GM12878 (cell line): ENCODE results near the gene ME1. TPM values are rescaled to one million over a fixed set of nuclear protein-coding genes. Genes with fewer than 3 reads are reported as not detected.
A peak's percentile ranks its signal among the peaks of the same experiment; 100 is the strongest.

Source experiments
- BACH1 ChIP-seq: fragments of 450-650 bp; IDR thresholded peaks from 2 replicates; pipeline ENCODE4 v1.6.1; 2017; ENCODE audit warnings: mild to moderate bottlenecking, borderline replicate concordance
- BCL11A ChIP-seq: IDR thresholded peaks from 2 replicates; pipeline ENCODE4 v1.6.1; 2011; ENCODE audit warnings: low read depth, low read length
- BCL3 ChIP-seq: IDR thresholded peaks from 2 replicates; pipeline ENCODE4 v1.6.1; 2011; ENCODE audit warnings: borderline replicate concordance, low read depth, mild to moderate bottlenecking, moderate library complexity, low read length; ENCODE audit not compliant: insufficient read depth, poor library complexity, severe bottlenecking
- BRCA1 ChIP-seq: IDR thresholded peaks from 2 replicates; pipeline ENCODE4 v1.6.1; 2011; ENCODE audit warnings: low read depth, low read length, improper control_type of control experiment
- DPF2 ChIP-seq: fragments of 450-650 bp; IDR thresholded peaks from 2 replicates; pipeline ENCODE4 v1.6.1; 2017; ENCODE audit warnings: mild to moderate bottlenecking
- ESRRA ChIP-seq: IDR thresholded peaks from 2 replicates; pipeline ENCODE4 v1.6.1; 2012; ENCODE audit warnings: mild to moderate bottlenecking, low read length, improper control_type of control experiment
- HDAC2 ChIP-seq: fragments of 200-600 bp; sonication (generic); IDR thresholded peaks from 2 replicates; pipeline ENCODE4 v1.6.1; 2017
- IKZF1 ChIP-seq: fragments of 450-650 bp; conservative IDR thresholded peaks from 2 replicates; pipeline ENCODE4 v1.6.1; 2017; ENCODE audit warnings: antibody characterized with exemption, mild to moderate bottlenecking
- IKZF2 ChIP-seq, 2 experiments: fragments of 450-650 bp; IDR thresholded peaks; 2 replicates each; pipeline ENCODE4 v1.6.1; 2017; ENCODE audit warnings: mild to moderate bottlenecking in 2 of 2, moderate library complexity in 2 of 2
- NFIC ChIP-seq: IDR thresholded peaks from 2 replicates; pipeline ENCODE4 v1.6.1; 2012; ENCODE audit warnings: low read depth, mild to moderate bottlenecking, inconsistent platforms, low read length, moderate library complexity
- NFYA ChIP-seq: IDR thresholded peaks from 2 replicates; pipeline ENCODE4 v1.6.1; 2011; ENCODE audit warnings: low read depth, mild to moderate bottlenecking, low read length, improper control_type of control experiment, borderline replicate concordance
- NR2C1 ChIP-seq: fragments of 450-650 bp; IDR thresholded peaks from 2 replicates; pipeline ENCODE4 v1.6.1; 2017; ENCODE audit warnings: antibody characterized with exemption, mild to moderate bottlenecking, moderate library complexity
- NRF1 ChIP-seq: conservative IDR thresholded peaks from 2 replicates; pipeline ENCODE4 v1.6.1; 2011; ENCODE audit warnings: mild to moderate bottlenecking, low read depth, low read length, improper control_type of control experiment
- PML ChIP-seq: IDR thresholded peaks from 2 replicates; pipeline ENCODE4 v1.6.1; 2012; ENCODE audit warnings: low read length, inconsistent platforms
- POLR2A ChIP-seq: IDR thresholded peaks from 2 replicates; pipeline ENCODE4 v1.6.1; 2011; ENCODE audit warnings: low read depth, mild to moderate bottlenecking, low read length
- RAD21 ChIP-seq: IDR thresholded peaks from 2 replicates; pipeline ENCODE4 v1.6.1; 2011; ENCODE audit warnings: mild to moderate bottlenecking, low read depth, low read length, moderate library complexity; ENCODE audit not compliant: insufficient read depth
- SMARCA5 ChIP-seq: fragments of 450-650 bp; IDR thresholded peaks from 2 replicates; pipeline ENCODE4 v1.6.1; 2017; ENCODE audit warnings: mild to moderate bottlenecking
- SMC3 ChIP-seq: IDR thresholded peaks from 2 replicates; pipeline ENCODE4 v1.6.1; 2011; ENCODE audit warnings: low read length, improper control_type of control experiment, borderline replicate concordance
- SREBF2 ChIP-seq: IDR thresholded peaks from 2 replicates; pipeline ENCODE4 v1.6.1; 2012; ENCODE audit warnings: mild to moderate bottlenecking, low read length
- SUPT20H ChIP-seq: IDR thresholded peaks from 2 replicates; pipeline ENCODE4 v1.6.1; 2011; ENCODE audit warnings: low read depth, mild to moderate bottlenecking, low read length, moderate library complexity, borderline replicate concordance; ENCODE audit not compliant: control insufficient read depth
- TCF12 ChIP-seq: IDR thresholded peaks from 2 replicates; pipeline ENCODE4 v1.6.1; 2011; ENCODE audit warnings: low read depth, mild to moderate bottlenecking, low read length
- ZBTB33 ChIP-seq: fragments of 450-650 bp; IDR thresholded peaks from 2 replicates; pipeline ENCODE4 v1.6.1; 2017; ENCODE audit warnings: mild to moderate bottlenecking
- ZNF207 ChIP-seq: fragments of 450-650 bp; IDR thresholded peaks from 2 replicates; pipeline ENCODE4 v1.6.1; 2014; ENCODE audit warnings: antibody characterized with exemption, mild to moderate bottlenecking, borderline replicate concordance
- polyA plus RNA-seq, 11 experiments: library from polyadenylated mRNA; depleted of rRNA in 4 of 11; unstranded in 6 of 11; stranded (reverse) in 5 of 11; fragments of >200 nt; fragmentation: Nextera tagmentation in 4 of 11; fragmentation: Illumina TruSeq in 1 of 11; extraction: Ambion mirVana in 4 of 11; extraction: Trizol in 1 of 11; gene quantifications; 1 replicate in 1 of 11; 2 replicates in 10 of 11; pipeline versions ENCODE4 v1.2.1 to v1.2.3, GENCODE V29; 2011 to 2016; ENCODE audit warnings: inconsistent platforms in 2 of 11, missing spikeins in 2 of 11, low read depth in 1 of 11
- total RNA-seq, 4 experiments: library from RNA; depleted of rRNA in 3 of 4; stranded (reverse); fragments of >200 nt in 3 of 4; fragmentation: Illumina TruSeq in 1 of 4; extraction: Trizol in 1 of 4; gene quantifications; 2 replicates each; pipeline versions ENCODE4 v1.2.1 to v1.2.3, GENCODE V29; 2013 to 2021
- TF ChIP-seq, protein P1 (sequence below): IDR thresholded peaks from 2 replicates; pipeline ENCODE4 v1.6.1; 2012; ENCODE audit warnings: low read depth, low read length, improper control_type of control experiment
- TF ChIP-seq, protein P2 (sequence below): fragments of 450-650 bp; IDR thresholded peaks from 2 replicates; pipeline ENCODE4 v1.6.1; 2018; ENCODE audit warnings: borderline replicate concordance, mild to moderate bottlenecking; ENCODE audit not compliant: partially characterized antibody

ME1 gene
- total and polyA plus RNA-seq, 10 of the 15 experiments (the other 5 are each of a cell fraction or from before 2014, with no cell fraction given) = 3.6 to 11.8 (median 8.4) TPM

GRCh38 chr6:83215131-83216047 is 215.5 kb downstream of the ME1 start (continued):
- TF ChIP-seq SMC3 = peak; percentile 85
- no peak for TF ChIP-seq NFYA
- no peak for TF ChIP-seq IKZF2 (IDR thresholded peaks at IDR 0.05)
- no peak for TF ChIP-seq ESRRA
- TF ChIP-seq NR2C1 = no peak
- no peak for TF ChIP-seq DPF2
- no peak for TF ChIP-seq TCF12
- TF ChIP-seq, protein P1, sequence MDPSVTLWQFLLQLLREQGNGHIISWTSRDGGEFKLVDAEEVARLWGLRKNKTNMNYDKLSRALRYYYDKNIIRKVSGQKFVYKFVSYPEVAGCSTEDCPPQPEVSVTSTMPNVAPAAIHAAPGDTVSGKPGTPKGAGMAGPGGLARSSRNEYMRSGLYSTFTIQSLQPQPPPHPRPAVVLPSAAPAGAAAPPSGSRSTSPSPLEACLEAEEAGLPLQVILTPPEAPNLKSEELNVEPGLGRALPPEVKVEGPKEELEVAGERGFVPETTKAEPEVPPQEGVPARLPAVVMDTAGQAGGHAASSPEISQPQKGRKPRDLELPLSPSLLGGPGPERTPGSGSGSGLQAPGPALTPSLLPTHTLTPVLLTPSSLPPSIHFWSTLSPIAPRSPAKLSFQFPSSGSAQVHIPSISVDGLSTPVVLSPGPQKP = no peak
- no peak for TF ChIP-seq NRF1
- TF ChIP-seq, protein P2, sequence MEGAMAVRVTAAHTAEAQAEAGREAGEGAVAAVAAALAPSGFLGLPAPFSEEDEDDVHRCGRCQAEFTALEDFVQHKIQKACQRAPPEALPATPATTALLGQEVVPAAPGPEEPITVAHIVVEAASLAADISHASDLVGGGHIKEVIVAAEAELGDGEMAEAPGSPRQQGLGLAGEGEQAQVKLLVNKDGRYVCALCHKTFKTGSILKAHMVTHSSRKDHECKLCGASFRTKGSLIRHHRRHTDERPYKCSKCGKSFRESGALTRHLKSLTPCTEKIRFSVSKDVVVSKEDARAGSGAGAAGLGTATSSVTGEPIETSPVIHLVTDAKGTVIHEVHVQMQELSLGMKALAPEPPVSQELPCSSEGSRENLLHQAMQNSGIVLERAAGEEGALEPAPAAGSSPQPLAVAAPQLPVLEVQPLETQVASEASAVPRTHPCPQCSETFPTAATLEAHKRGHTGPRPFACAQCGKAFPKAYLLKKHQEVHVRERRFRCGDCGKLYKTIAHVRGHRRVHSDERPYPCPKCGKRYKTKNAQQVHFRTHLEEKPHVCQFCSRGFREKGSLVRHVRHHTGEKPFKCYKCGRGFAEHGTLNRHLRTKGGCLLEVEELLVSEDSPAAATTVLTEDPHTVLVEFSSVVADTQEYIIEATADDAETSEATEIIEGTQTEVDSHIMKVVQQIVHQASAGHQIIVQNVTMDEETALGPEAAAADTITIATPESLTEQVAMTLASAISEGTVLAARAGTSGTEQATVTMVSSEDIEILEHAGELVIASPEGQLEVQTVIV = no peak
- TF ChIP-seq POLR2A = no peak
- no peak for TF ChIP-seq PML
- TF ChIP-seq RAD21 = peak; percentile 91
- TF ChIP-seq SUPT20H = no peak
- no peak for TF ChIP-seq NFIC
- no peak for TF ChIP-seq ZBTB33
- no peak for TF ChIP-seq HDAC2
- TF ChIP-seq SMARCA5 = peak; percentile 48; the same call in 1 of the 2 replicates
- no peak for TF ChIP-seq BCL3
- TF ChIP-seq BRCA1 = no peak
- TF ChIP-seq SREBF2 = no peak
- TF ChIP-seq BACH1 = no peak
- no peak for TF ChIP-seq ZNF207
- TF ChIP-seq IKZF1 = no peak
- TF ChIP-seq BCL11A = no peak
